GM19324 (cell line): ENCODE measurements around the gene CTNNBL1.

Source experiments
- ATAC-seq: cut with Tn5 transposase; IDR thresholded peaks from one replicate; pipeline ENCODE4 v1.9.1; 2021; ENCODE audit warnings: mild to moderate bottlenecking, moderate library complexity; ENCODE audit not compliant: unreplicated experiment, low FRiP score

CTNNBL1 gene

GRCh38 chr20:37913567-37914366, 219.9 kb downstream of the CTNNBL1 start:
- ATAC-seq: no peak

GRCh38 chr20:37914367-37914671, 220.5 kb downstream of the CTNNBL1 start:
- no peak for ATAC-seq

- ATAC-seq: no peak
These were observed 221.0 kb downstream of the CTNNBL1 start for GRCh38 chr20:37914672-37915433.

- ATAC-seq: no peak
These were observed 221.6 kb downstream of the CTNNBL1 start for GRCh38 chr20:37915434-37915787.

- ATAC-seq: no peak
These were observed 222.2 kb downstream of the CTNNBL1 start for GRCh38 chr20:37915800-37916570.

GRCh38 chr20:37917461-37917860, 223.6 kb downstream of the CTNNBL1 start:
- no peak for ATAC-seq

- no peak for ATAC-seq
These were observed 224.2 kb downstream of the CTNNBL1 start for GRCh38 chr20:37918035-37918434.

- no peak for ATAC-seq
These were observed 225.7 kb downstream of the CTNNBL1 start for GRCh38 chr20:37919389-37920040.

- no peak for ATAC-seq
These were observed 226.4 kb downstream of the CTNNBL1 start for GRCh38 chr20:37920270-37920669.

GRCh38 chr20:37920679-37921322, 227.0 kb downstream of the CTNNBL1 start:
- no peak for ATAC-seq

- no peak for ATAC-seq
These were observed 227.6 kb downstream of the CTNNBL1 start for GRCh38 chr20:37921341-37921929.
